ENCODE results near the gene TMEM125. TPM values are rescaled to one million over a fixed set of nuclear protein-coding genes. Genes with fewer than 3 reads are reported as not detected.

Gene TMEM125
- total and polyA plus RNA-seq, 9 of the 15 experiments (the other 6 are each of a cell fraction or from before 2014, with no cell fraction given): 0.07 to 0.08 TPM; not detected in 7

DNA sequence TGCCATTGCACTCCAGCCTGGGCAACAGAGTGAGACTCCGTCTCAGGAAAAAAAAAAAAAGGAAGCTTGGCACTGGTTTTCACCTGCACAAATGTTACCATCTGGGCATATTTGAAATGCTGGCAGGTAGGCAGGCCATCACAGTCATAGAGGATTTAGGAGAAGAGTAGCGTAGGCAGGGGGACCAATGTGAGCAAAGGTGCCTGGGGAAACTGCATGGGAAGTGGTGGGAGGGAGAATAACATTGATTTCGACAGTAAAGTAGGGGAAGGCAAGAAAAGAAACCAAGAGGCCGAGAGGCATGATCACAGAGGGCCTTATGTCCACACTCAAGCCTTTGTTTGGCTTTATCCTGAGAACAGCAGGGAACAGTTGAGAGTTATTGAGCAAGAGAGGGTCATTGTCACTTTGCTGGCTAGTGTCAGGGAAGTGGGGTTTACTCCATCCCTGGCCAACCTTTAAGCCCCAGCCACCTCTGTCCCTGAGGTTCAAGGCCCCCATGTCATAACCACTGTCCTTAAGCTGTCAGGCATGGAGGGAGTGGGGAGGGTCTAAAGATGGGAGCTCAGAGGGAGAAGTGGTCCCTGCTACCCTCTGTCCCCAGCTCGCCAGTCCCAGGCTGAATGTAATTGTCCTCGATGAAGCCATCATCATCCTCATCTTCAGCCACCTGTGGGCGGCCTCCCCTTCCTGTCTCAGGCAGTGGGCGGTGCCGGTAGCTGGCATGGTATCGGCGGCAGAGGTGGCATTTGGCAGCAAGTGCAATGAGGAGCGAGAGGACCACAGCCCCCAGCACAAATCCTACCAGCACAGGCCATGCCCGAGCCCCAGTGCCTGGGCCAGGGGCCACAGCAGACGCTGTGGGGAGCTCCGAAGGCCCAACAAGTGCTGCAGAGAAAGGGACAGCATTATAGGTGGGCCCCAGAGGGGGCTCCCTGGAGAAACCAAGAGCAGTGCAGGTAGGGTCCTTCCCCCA lies 12.7 kb downstream of the TMEM125 start:
- no TSS peak for BruUV-seq (replicated peaks)
- no peak for ATAC-seq
- Histone ChIP-seq H2AFZ (ENCODE audit: low read depth, low read length) (no peak overlapping the region), H3K4me1 (replicated peaks in 1 of 2; ENCODE audit: control insufficient read depth in 2 of 2, insufficient read depth in 2 of 2, low read length in 2 of 2) (peaks cover 0 to 16% of the 10 kb centered on the region in 2 experiments; a peak in 3 of 5 replicates), H4K20me1 (replicated peaks; ENCODE audit: control insufficient read depth, insufficient read depth, low read length) (peaks cover 8% of the 10 kb centered on the region), H3K79me2 (ENCODE audit: control insufficient read depth, insufficient read depth, low read length) (no peaks in the 10 kb centered on the region), H3K4me3 (no peak overlapping the region), H3K9ac (ENCODE audit: insufficient read depth in 1 of 2, low read depth in 2 of 2, low read length in 2 of 2) (no peak overlapping the region; a peak in 1 of 4 replicates), H3K27ac (ENCODE audit: extremely low read depth, low read depth, low read length) (no peak overlapping the region), H3K9me3 (replicated peaks; ENCODE audit: control insufficient read depth, insufficient read depth, low read depth, low read length) (no peaks in the 10 kb centered on the region), H3K27me3 (ENCODE audit: control insufficient read depth in 2 of 2, insufficient read depth in 2 of 2, low read length in 2 of 2) (peaks cover 39 to 83% of the 10 kb centered on the region in 2 experiments), H3K4me2 (ENCODE audit: insufficient read depth, low read length) (no peak overlapping the region), H3K9me1 (ENCODE audit: control insufficient read depth, insufficient read depth, low read length) (peaks cover 3% of the 10 kb centered on the region), H3K36me3 (ENCODE audit: control insufficient read depth, insufficient read depth, low read length) (no peaks in the 10 kb centered on the region)
- WGBS (ENCODE audit: insufficient coverage, low coverage, missing lambda C conversion rate): 3% methylated on average over 15 of the region's 15 CpGs
- POLR2A ChIA-PET: interaction anchor here (0.6 to 1.6 kb wide), 6 partner anchors 10 to 109 kb away, joined by 3 to 5 read pairs (median 4); no protein-coding TSS in a partner anchor
- FAIRE-seq: no peak
- no peak for DNase-seq (ENCODE audit: extremely low read depth in 1 of 4, low spot score in 3 of 4)
- CTCF ChIA-PET (ENCODE audit: low intra/inter-chr PET ratio): interaction anchor here (0.7 kb wide), 1 partner anchor 100 kb away, joined by 3 read pairs; no protein-coding TSS in a partner anchor
- in situ Hi-C loops (cut with MboI) (no loop called here), intact Hi-C loops (cut with micrococcal nuclease) (no loop called here)
- no peak for TF ChIP-seq ZNF384 (IDR thresholded peaks at IDR 0.05; ENCODE audit: low read depth, low read length)
- TF ChIP-seq NFE2L1 (tag; IDR thresholded peaks at IDR 0.05; ENCODE audit: borderline replicate concordance, low read depth): no peak
- TF ChIP-seq, protein P1, sequence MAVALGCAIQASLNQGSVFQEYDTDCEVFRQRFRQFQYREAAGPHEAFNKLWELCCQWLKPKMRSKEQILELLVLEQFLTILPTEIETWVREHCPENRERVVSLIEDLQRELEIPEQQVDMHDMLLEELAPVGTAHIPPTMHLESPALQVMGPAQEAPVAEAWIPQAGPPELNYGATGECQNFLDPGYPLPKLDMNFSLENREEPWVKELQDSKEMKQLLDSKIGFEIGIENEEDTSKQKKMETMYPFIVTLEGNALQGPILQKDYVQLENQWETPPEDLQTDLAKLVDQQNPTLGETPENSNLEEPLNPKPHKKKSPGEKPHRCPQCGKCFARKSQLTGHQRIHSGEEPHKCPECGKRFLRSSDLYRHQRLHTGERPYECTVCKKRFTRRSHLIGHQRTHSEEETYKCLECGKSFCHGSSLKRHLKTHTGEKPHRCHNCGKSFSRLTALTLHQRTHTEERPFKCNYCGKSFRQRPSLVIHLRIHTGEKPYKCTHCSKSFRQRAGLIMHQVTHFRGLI (CRISPR knock-in tag; IDR thresholded peaks at IDR 0.05): no peak
- TF ChIP-seq ZNF347 (CRISPR knock-in tag; IDR thresholded peaks at IDR 0.05; ENCODE audit: low read depth): no peak
- TF ChIP-seq ZNF780A (CRISPR knock-in tag; IDR thresholded peaks at IDR 0.05): no peak
- no peak for TF ChIP-seq ZNF79 (CRISPR knock-in tag; IDR thresholded peaks at IDR 0.05; ENCODE audit: low read depth)
- TF ChIP-seq, protein P2, sequence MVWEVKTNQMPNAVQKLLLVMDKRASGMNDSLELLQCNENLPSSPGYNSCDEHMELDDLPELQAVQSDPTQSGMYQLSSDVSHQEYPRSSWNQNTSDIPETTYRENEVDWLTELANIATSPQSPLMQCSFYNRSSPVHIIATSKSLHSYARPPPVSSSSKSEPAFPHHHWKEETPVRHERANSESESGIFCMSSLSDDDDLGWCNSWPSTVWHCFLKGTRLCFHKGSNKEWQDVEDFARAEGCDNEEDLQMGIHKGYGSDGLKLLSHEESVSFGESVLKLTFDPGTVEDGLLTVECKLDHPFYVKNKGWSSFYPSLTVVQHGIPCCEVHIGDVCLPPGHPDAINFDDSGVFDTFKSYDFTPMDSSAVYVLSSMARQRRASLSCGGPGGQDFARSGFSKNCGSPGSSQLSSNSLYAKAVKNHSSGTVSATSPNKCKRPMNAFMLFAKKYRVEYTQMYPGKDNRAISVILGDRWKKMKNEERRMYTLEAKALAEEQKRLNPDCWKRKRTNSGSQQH (CRISPR knock-in tag; IDR thresholded peaks at IDR 0.05): no peak
- no peak for TF ChIP-seq MTF1 (CRISPR knock-in tag; IDR thresholded peaks at IDR 0.05; ENCODE audit: borderline replicate concordance)
- no peak for TF ChIP-seq TBL1XR1 (IDR thresholded peaks at IDR 0.05; ENCODE audit: low read length in 2 of 2)
- no peak for TF ChIP-seq MCM2 (IDR thresholded peaks at IDR 0.05; ENCODE audit: low read depth)
- TF ChIP-seq, protein P3, sequence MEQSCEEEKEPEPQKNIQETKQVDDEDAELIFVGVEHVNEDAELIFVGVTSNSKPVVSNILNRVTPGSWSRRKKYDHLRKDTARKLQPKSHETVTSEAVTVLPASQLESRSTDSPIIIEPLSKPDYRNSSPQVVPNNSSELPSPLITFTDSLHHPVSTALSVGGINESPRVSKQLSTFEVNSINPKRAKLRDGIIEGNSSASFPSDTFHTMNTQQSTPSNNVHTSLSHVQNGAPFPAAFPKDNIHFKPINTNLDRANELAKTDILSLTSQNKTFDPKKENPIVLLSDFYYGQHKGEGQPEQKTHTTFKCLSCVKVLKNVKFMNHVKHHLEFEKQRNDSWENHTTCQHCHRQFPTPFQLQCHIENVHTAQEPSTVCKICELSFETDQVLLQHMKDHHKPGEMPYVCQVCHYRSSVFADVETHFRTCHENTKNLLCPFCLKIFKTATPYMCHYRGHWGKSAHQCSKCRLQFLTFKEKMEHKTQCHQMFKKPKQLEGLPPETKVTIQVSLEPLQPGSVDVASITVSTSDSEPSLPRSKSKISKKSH (CRISPR knock-in tag; IDR thresholded peaks at IDR 0.05): no peak
- TF ChIP-seq ZNF134 (CRISPR knock-in tag; conservative IDR thresholded peaks at IDR 0.05): no peak
- no peak for TF ChIP-seq SRSF7 (optimal IDR thresholded peaks at IDR 0.05; ENCODE audit: low read depth, low read length)
- no peak for TF ChIP-seq TARDBP (IDR thresholded peaks at IDR 0.05)
- TF ChIP-seq SIX5 (IDR thresholded peaks at IDR 0.05; ENCODE audit: borderline replicate concordance in 1 of 2, insufficient read depth in 1 of 2, low read depth in 1 of 2, low read length in 2 of 2): no peak
- TF ChIP-seq ILF3 (IDR thresholded peaks at IDR 0.05; ENCODE audit: borderline replicate concordance): no peak
- TF ChIP-seq EP300 (IDR thresholded peaks at IDR 0.05; ENCODE audit: low read length): no peak
